Measurements from ENCODE around the gene MYF5.

Gene MYF5

DNA sequence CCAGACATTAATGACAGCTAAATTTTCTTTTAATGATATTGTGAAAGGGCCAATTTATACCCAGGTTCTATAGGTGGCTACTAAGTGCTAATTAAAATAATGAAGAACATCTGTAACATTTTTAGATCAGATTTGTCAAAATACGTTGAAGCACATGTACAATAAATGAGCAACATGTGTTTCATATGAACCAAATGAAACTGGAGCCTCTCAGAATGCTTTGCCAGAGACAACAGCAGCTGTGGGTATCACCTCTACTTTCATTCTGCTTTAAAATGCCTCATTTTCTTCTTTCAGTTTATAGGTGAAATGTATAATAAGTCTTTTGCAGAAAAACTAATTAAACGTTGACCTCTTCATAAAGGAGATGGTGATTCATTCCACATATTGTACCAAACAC, 35.4 kb upstream of the MYF5 start:
- no peaks in the 10 kb centered on the region for H3K27me3 ChIP-seq (ENCODE audit: insufficient read depth, low read length, poor library complexity, severe bottlenecking)
- H3K9me3 ChIP-seq (ENCODE audit: insufficient read depth, low read depth, low read length), result no peaks in the 10 kb centered on the region
- TF ChIP-seq, protein P1, sequence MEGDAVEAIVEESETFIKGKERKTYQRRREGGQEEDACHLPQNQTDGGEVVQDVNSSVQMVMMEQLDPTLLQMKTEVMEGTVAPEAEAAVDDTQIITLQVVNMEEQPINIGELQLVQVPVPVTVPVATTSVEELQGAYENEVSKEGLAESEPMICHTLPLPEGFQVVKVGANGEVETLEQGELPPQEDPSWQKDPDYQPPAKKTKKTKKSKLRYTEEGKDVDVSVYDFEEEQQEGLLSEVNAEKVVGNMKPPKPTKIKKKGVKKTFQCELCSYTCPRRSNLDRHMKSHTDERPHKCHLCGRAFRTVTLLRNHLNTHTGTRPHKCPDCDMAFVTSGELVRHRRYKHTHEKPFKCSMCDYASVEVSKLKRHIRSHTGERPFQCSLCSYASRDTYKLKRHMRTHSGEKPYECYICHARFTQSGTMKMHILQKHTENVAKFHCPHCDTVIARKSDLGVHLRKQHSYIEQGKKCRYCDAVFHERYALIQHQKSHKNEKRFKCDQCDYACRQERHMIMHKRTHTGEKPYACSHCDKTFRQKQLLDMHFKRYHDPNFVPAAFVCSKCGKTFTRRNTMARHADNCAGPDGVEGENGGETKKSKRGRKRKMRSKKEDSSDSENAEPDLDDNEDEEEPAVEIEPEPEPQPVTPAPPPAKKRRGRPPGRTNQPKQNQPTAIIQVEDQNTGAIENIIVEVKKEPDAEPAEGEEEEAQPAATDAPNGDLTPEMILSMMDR (conservative IDR thresholded peaks at IDR 0.05; ENCODE audit: low read length), result no peak
- no peak for TF ChIP-seq EZH2phosphoT487 (IDR thresholded peaks at IDR 0.05; ENCODE audit: borderline replicate concordance)
- H3K79me2 ChIP-seq (ENCODE audit: insufficient read depth, low read length), result no peaks in the 10 kb centered on the region
- no peaks in the 10 kb centered on the region for H4K20me1 ChIP-seq (ENCODE audit: insufficient read depth, low read length, poor library complexity, severe bottlenecking)
- H3K9ac ChIP-seq (ENCODE audit: low read depth, low read length, poor library complexity, severe bottlenecking), result no peak overlapping the region
- H3K4me2 ChIP-seq (ENCODE audit: low read depth, low read length, poor library complexity, severe bottlenecking), result no peak overlapping the region
- H3K36me3 ChIP-seq (ENCODE audit: insufficient read depth, low read length), result no peaks in the 10 kb centered on the region
- H3K9me2 ChIP-seq (replicated peaks; ENCODE audit: low read depth, low read length), result no peaks in the 10 kb centered on the region
- no peak overlapping the region for H2AFZ ChIP-seq (ENCODE audit: low read length)
- H3F3A ChIP-seq (ENCODE audit: low read depth), result no peaks in the 10 kb centered on the region
- H3K4me3 ChIP-seq (ENCODE audit: low read length, poor library complexity, severe bottlenecking), result no peak overlapping the region
- no peaks in the 10 kb centered on the region for H3K4me1 ChIP-seq (ENCODE audit: insufficient read depth, low read length, poor library complexity, severe bottlenecking)

- TF ChIP-seq, protein P1 (conservative IDR thresholded peaks at IDR 0.05; ENCODE audit: low read length), result no peak
- no peak for TF ChIP-seq EZH2phosphoT487 (IDR thresholded peaks at IDR 0.05; ENCODE audit: borderline replicate concordance)
- Histone ChIP-seq H4K20me1 (ENCODE audit: insufficient read depth, low read length, poor library complexity, severe bottlenecking) (no peaks in the 10 kb centered on the region), H3K79me2 (ENCODE audit: insufficient read depth, low read length) (no peaks in the 10 kb centered on the region), H3K27me3 (ENCODE audit: insufficient read depth, low read length, poor library complexity, severe bottlenecking) (no peaks in the 10 kb centered on the region), H3K36me3 (ENCODE audit: insufficient read depth, low read length) (no peaks in the 10 kb centered on the region), H3K4me3 (ENCODE audit: low read length, poor library complexity, severe bottlenecking) (no peak overlapping the region), H3K9me3 (ENCODE audit: insufficient read depth, low read depth, low read length) (no peaks in the 10 kb centered on the region), H3K4me2 (ENCODE audit: low read depth, low read length, poor library complexity, severe bottlenecking) (no peak overlapping the region), H3F3A (ENCODE audit: low read depth) (no peaks in the 10 kb centered on the region), H2AFZ (ENCODE audit: low read length) (no peak overlapping the region), H3K9me2 (replicated peaks; ENCODE audit: low read depth, low read length) (no peaks in the 10 kb centered on the region), H3K9ac (ENCODE audit: low read depth, low read length, poor library complexity, severe bottlenecking) (no peak overlapping the region), H3K4me1 (ENCODE audit: insufficient read depth, low read length, poor library complexity, severe bottlenecking) (no peaks in the 10 kb centered on the region)
These were observed 34.9 kb upstream of the MYF5 start for GRCh38 chr12:80681786-80682185.

GRCh38 chr12:80684077-80684495, 32.6 kb upstream of the MYF5 start:
- H3F3A ChIP-seq (ENCODE audit: low read depth), result no peaks in the 10 kb centered on the region
- TF ChIP-seq, protein P1 (conservative IDR thresholded peaks at IDR 0.05; ENCODE audit: low read length), result no peak
- TF ChIP-seq EZH2phosphoT487 (IDR thresholded peaks at IDR 0.05; ENCODE audit: borderline replicate concordance), result no peak
- no peaks in the 10 kb centered on the region for H3K4me1 ChIP-seq (ENCODE audit: insufficient read depth, low read length, poor library complexity, severe bottlenecking)
- H3K9ac ChIP-seq (ENCODE audit: low read depth, low read length, poor library complexity, severe bottlenecking), result no peak overlapping the region
- H2AFZ ChIP-seq (ENCODE audit: low read length), result no peak overlapping the region
- no peaks in the 10 kb centered on the region for H4K20me1 ChIP-seq (ENCODE audit: insufficient read depth, low read length, poor library complexity, severe bottlenecking)
- no peaks in the 10 kb centered on the region for H3K79me2 ChIP-seq (ENCODE audit: insufficient read depth, low read length)
- H3K27me3 ChIP-seq (ENCODE audit: insufficient read depth, low read length, poor library complexity, severe bottlenecking), result no peaks in the 10 kb centered on the region
- H3K9me2 ChIP-seq (replicated peaks; ENCODE audit: low read depth, low read length), result no peaks in the 10 kb centered on the region
- no peak overlapping the region for H3K4me2 ChIP-seq (ENCODE audit: low read depth, low read length, poor library complexity, severe bottlenecking)
- H3K36me3 ChIP-seq (ENCODE audit: insufficient read depth, low read length), result no peaks in the 10 kb centered on the region
- no peak overlapping the region for H3K4me3 ChIP-seq (ENCODE audit: low read length, poor library complexity, severe bottlenecking)
- no peaks in the 10 kb centered on the region for H3K9me3 ChIP-seq (ENCODE audit: insufficient read depth, low read depth, low read length)

All from Loucy (cell line).